Naive thymus-derived CD4-positive, alpha-beta T cell (primary cell): Measurements from ENCODE around the gene HS6ST3. TPM values are rescaled to one million over a fixed set of nuclear protein-coding genes. Genes with fewer than 3 reads are reported as not detected.

Source experiments
- ATAC-seq: fragments of 150-1000 bp; cut with Tn5 transposase; 2 replicates; pipeline ENCODE4 v1.10.0; 2021; ENCODE audit warnings: mild to moderate bottlenecking, moderate library complexity
- CTCF ChIA-PET: fragments of 350-600 bp; sonication (Branson Sonifier 250); formaldehyde crosslinking; loops from one replicate; lab custom pipeline; 2021; ENCODE audit warnings: antibody characterized with exemption; lab: Charles Lee
- POLR2A ChIA-PET: fragments of 350-600 bp; sonication (Branson Sonifier 250); formaldehyde crosslinking; loops from one replicate; lab custom pipeline; 2021; ENCODE audit warnings: antibody characterized with exemption, inconsistent platforms; lab: Charles Lee
- DNase-seq, 9 donors: peaks; one replicate each; pipeline versions ENCODE4 v3.0.0 to v3.0.0-alpha.2; 2020 to 2022; ENCODE audit warnings: mixed read lengths in 1 of 9
- H3K27ac ChIP-seq: one replicate; pipeline ENCODE4 v1.7.0; 2013; ENCODE audit warnings: mild to moderate bottlenecking, low read depth, low read length, moderate library complexity
- H3K27me3 ChIP-seq, 2 donors: one replicate each; pipeline ENCODE4 v1.7.0; 2013; ENCODE audit warnings: low read length in 2 of 2, mild to moderate bottlenecking in 2 of 2, moderate library complexity in 2 of 2; ENCODE audit not compliant: control insufficient read depth in 2 of 2, insufficient read depth in 2 of 2
- H3K36me3 ChIP-seq, 3 experiments: 1 replicate in 2 of 3; 2 replicates in 1 of 3; pipeline ENCODE4 v1.7.0; 2013; ENCODE audit warnings: low read length in 3 of 3, mild to moderate bottlenecking in 3 of 3, moderate library complexity in 1 of 3; ENCODE audit not compliant: insufficient read depth in 3 of 3, control insufficient read depth in 2 of 3
- H3K4me1 ChIP-seq, 2 donors: one replicate each; pipeline ENCODE4 v1.7.0; 2013; ENCODE audit warnings: low read length in 2 of 2, mild to moderate bottlenecking in 2 of 2, moderate library complexity in 1 of 2; ENCODE audit not compliant: control insufficient read depth in 2 of 2, insufficient read depth in 2 of 2
- H3K4me3 ChIP-seq: 2 replicates; pipeline ENCODE4 v1.7.0; 2013; ENCODE audit warnings: mild to moderate bottlenecking, low read length
- H3K9me3 ChIP-seq, 3 experiments: 1 replicate in 2 of 3; 2 replicates in 1 of 3; pipeline ENCODE4 v1.7.0; 2013; ENCODE audit warnings: low read length in 3 of 3; ENCODE audit not compliant: control insufficient read depth in 2 of 3
- H3K27ac Mint-ChIP-seq, 9 donors: one replicate each; pipeline ENCODE4 v1.8.0; 2020 to 2022; ENCODE audit warnings: mixed read lengths in 9 of 9, mild to moderate bottlenecking in 8 of 9, moderate library complexity in 5 of 9, inconsistent platforms in 2 of 9
- H3K27me3 Mint-ChIP-seq, 5 donors: one replicate each; pipeline ENCODE4 v1.8.0; 2021 to 2022; ENCODE audit warnings: mixed read lengths in 5 of 5, mild to moderate bottlenecking in 1 of 5
- H3K36me3 Mint-ChIP-seq, 5 donors: one replicate each; pipeline ENCODE4 v1.8.0; 2020 to 2022; ENCODE audit warnings: mixed read lengths in 5 of 5, mild to moderate bottlenecking in 3 of 5, inconsistent platforms in 1 of 5
- H3K4me1 Mint-ChIP-seq, 7 donors: one replicate each; pipeline ENCODE4 v1.8.0; 2020 to 2022; ENCODE audit warnings: mixed read lengths in 7 of 7, mild to moderate bottlenecking in 3 of 7, inconsistent platforms in 1 of 7
- H3K4me3 Mint-ChIP-seq, 10 donors: one replicate each; pipeline ENCODE4 v1.8.0; 2020 to 2022; ENCODE audit warnings: mild to moderate bottlenecking in 10 of 10, mixed read lengths in 10 of 10, moderate library complexity in 6 of 10, inconsistent platforms in 2 of 10
- H3K9me3 Mint-ChIP-seq, 11 donors: one replicate each; pipeline ENCODE4 v1.8.0; 2020 to 2022; ENCODE audit warnings: mixed read lengths in 11 of 11, mild to moderate bottlenecking in 4 of 11, inconsistent platforms in 1 of 11, moderate library complexity in 1 of 11
- intact Hi-C, 2 donors: fragments of 100-400 bp; cut with micrococcal nuclease; formaldehyde crosslinking; loops; one replicate each; pipeline ENCODE4 v1.15.1; 2023
- polyA plus RNA-seq, 2 donors: library from polyadenylated mRNA; unstranded; fragments of 300-500 nt; fragmentation: Illumina TruSeq; gene quantifications; one replicate each; pipeline ENCODE4 v1.2.3, GENCODE V29; 2021
- total RNA-seq, 6 experiments: library from RNA in 5 of 6; stranded (reverse) in 5 of 6; gene quantifications; 1 replicate in 5 of 6; 2 replicates in 1 of 6; pipeline ENCODE4 v1.2.3 and lab custom pipeline; 2021 to 2026

The HS6ST3 gene
- total and polyA plus RNA-seq, 7 experiments from 2014 or later: not detected

DNA sequence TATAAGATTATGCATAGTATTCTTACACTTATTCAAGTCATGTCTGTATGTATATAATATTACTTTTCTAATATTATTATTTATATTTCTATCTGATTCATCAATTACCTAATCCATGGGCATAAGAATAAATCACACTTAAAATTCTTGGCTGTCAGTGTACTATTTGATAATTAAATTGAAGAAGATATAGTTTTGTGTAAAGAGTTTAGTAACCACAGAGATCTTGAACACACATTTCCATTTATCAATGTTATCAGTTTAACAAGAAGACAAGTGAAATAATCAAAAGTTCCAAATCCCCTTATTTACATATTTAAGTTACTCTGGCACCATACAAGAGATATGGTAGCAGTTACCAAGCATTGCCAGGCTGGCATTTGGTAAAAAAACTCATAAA is 659.9 kb downstream of the HS6ST3 start:
- Mint-ChIP-seq H3K27me3 (no peaks in the 10 kb centered on the region), H3K36me3 (no peaks in the 10 kb centered on the region), H3K27ac (no peak overlapping the region), H3K4me1 (no peaks in the 10 kb centered on the region), H3K9me3 (peaks cover 0 to 12% (median 2%) of the 10 kb centered on the region in 11 donors), H3K4me3 (no peak overlapping the region)
- ChIA-PET POLR2A (no interaction called here), CTCF (no interaction called here)
- H3K4me1 ChIP-seq: no peaks in the 10 kb centered on the region
- no peak overlapping the region for H3K4me3 ChIP-seq
- intact Hi-C loops: no loop called here
- no peaks in the 10 kb centered on the region for H3K27me3 ChIP-seq
- no peaks in the 10 kb centered on the region for H3K9me3 ChIP-seq
- no peaks in the 10 kb centered on the region for H3K36me3 ChIP-seq
- no peak for ATAC-seq
- no peak for DNase-seq
- no peak overlapping the region for H3K27ac ChIP-seq

DNA sequence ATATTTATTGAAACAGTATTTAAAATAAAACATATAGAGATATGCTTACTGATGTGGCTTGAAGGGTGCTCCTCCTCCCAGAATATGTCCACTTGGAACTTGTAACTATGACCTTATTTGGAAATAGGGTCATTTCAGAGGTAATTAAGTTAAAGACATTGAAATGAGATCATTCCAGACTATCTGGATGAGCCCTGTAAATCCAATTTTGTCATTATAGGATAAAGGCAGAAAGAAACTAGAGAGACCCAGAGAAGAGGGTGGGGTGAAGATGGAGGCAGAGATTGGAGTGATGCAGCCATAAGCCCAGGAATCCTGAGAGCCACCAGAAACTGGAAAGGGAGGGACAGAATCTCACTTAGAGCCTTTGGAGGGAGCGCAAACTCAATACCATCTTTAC is 661.2 kb downstream of the HS6ST3 start:
- H3K4me1 ChIP-seq: no peaks in the 10 kb centered on the region
- no peak overlapping the region for H3K4me3 ChIP-seq
- H3K27me3 ChIP-seq: no peaks in the 10 kb centered on the region
- no peaks in the 10 kb centered on the region for H3K36me3 Mint-ChIP-seq
- ATAC-seq (no peak), DNase-seq (no peak)
- H3K9me3 ChIP-seq: no peaks in the 10 kb centered on the region
- H3K4me3 Mint-ChIP-seq: no peak overlapping the region
- no peak overlapping the region for H3K27ac Mint-ChIP-seq
- H3K9me3 Mint-ChIP-seq: peaks cover 0 to 20% (median 2%) of the 10 kb centered on the region in 11 donors
- H3K36me3 ChIP-seq: no peaks in the 10 kb centered on the region
- POLR2A ChIA-PET: no interaction called here
- intact Hi-C loops: no loop called here
- H3K27me3 Mint-ChIP-seq: no peaks in the 10 kb centered on the region
- CTCF ChIA-PET: no interaction called here
- H3K27ac ChIP-seq: no peak overlapping the region
- H3K4me1 Mint-ChIP-seq: no peaks in the 10 kb centered on the region

DNA sequence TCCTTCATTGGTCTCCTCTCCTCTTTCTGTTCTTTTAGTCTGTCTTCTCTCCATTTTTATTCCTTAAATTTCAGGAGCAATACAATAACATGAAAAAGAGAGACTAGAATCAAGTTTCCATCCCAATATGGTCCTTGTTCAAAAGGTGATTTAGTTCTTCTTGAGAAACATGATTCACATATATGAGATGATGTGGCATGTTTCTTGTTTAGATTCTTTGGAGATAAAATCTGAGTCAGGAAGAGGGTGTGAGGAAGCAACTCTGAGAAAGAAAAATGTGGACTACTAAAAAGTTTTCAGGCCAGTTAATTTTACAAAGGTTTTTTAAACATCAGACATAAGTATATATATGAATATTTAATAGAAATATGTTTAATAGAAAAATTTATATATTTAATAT is 673.0 kb downstream of the HS6ST3 start:
- ATAC-seq: no peak
- Histone ChIP-seq H3K36me3 (no peaks in the 10 kb centered on the region), H3K4me3 (no peak overlapping the region), H3K27me3 (no peaks in the 10 kb centered on the region), H3K4me1 (no peaks in the 10 kb centered on the region), H3K9me3 (no peaks in the 10 kb centered on the region), H3K27ac (no peak overlapping the region)
- H3K4me1 Mint-ChIP-seq: no peaks in the 10 kb centered on the region
- CTCF ChIA-PET: no interaction called here
- POLR2A ChIA-PET: no interaction called here
- H3K36me3 Mint-ChIP-seq: no peaks in the 10 kb centered on the region
- no peak overlapping the region for H3K27ac Mint-ChIP-seq
- H3K9me3 Mint-ChIP-seq: peaks cover 0 to 5% (median 2%) of the 10 kb centered on the region in 11 donors
- DNase-seq: no peak
- intact Hi-C loops: no loop called here
- H3K27me3 Mint-ChIP-seq: no peaks in the 10 kb centered on the region
- no peak overlapping the region for H3K4me3 Mint-ChIP-seq

DNA sequence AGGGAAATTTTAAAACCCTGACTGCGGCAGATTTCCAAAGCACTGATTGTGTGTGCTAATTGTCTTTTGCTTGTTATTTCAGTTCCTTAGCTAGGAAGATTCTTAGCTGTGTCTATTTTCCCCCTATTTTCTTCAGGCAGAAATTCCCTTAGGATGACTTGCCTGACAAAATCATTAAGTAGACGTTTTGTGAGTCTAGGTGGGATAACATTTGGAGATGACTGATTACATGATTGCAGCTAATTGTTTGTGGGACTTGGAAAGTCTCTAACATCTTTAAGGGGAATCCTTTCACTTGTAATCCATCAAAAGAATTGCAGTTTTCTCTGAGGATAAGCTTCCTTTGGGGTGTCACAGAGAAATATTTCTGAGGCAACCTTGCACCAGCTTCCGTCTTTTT is 676.4 kb downstream of the HS6ST3 start:
- intact Hi-C loops: no loop called here
- no peaks in the 10 kb centered on the region for H3K27me3 Mint-ChIP-seq
- POLR2A ChIA-PET: no interaction called here
- peaks cover 0 to 9% (median 4%) of the 10 kb centered on the region in 11 donors for H3K9me3 Mint-ChIP-seq
- no peaks in the 10 kb centered on the region for H3K36me3 Mint-ChIP-seq
- no peaks in the 10 kb centered on the region for H3K9me3 ChIP-seq
- no peak for DNase-seq
- no peaks in the 10 kb centered on the region for H3K4me1 ChIP-seq
- H3K27ac Mint-ChIP-seq: no peak overlapping the region
- no peak overlapping the region for H3K4me3 ChIP-seq
- ATAC-seq: no peak
- no peak overlapping the region for H3K27ac ChIP-seq
- CTCF ChIA-PET: no interaction called here
- no peaks in the 10 kb centered on the region for H3K36me3 ChIP-seq
- no peak overlapping the region for H3K4me3 Mint-ChIP-seq
- no peaks in the 10 kb centered on the region for H3K4me1 Mint-ChIP-seq
- no peaks in the 10 kb centered on the region for H3K27me3 ChIP-seq

DNA sequence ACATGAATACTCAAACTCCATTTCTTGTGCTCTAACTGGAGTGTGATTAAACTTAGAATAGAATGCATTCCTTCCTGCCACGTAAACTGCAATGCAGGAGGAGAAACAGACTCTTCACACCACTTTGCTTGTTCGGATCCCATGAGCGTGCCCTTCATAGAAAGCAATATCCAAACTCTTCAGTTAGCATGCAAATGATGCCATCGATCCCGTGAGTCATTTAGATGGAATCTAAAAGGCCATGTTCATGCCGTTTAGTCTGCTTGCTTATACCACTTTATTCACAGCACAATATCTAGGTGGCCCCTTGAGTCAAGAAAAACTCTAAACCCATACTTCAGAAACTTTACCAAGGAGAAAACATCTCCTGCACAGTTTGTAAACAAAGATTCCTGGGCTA is 678.6 kb downstream of the HS6ST3 start:
- Histone ChIP-seq H3K4me1 (no peaks in the 10 kb centered on the region), H3K27me3 (no peaks in the 10 kb centered on the region), H3K36me3 (no peaks in the 10 kb centered on the region), H3K4me3 (no peak overlapping the region), H3K9me3 (no peaks in the 10 kb centered on the region), H3K27ac (no peak overlapping the region)
- ATAC-seq: no peak
- ChIA-PET POLR2A (no interaction called here), CTCF (no interaction called here)
- H3K4me3 Mint-ChIP-seq: no peak overlapping the region
- intact Hi-C loops: no loop called here
- H3K27ac Mint-ChIP-seq: no peak overlapping the region
- H3K36me3 Mint-ChIP-seq: no peaks in the 10 kb centered on the region
- H3K27me3 Mint-ChIP-seq: no peaks in the 10 kb centered on the region
- no peak for DNase-seq
- peaks cover 0 to 7% (median 4%) of the 10 kb centered on the region in 11 donors for H3K9me3 Mint-ChIP-seq
- no peaks in the 10 kb centered on the region for H3K4me1 Mint-ChIP-seq

- no peaks in the 10 kb centered on the region for H3K27me3 Mint-ChIP-seq
- DNase-seq (no peak), ATAC-seq (no peak)
- H3K27ac ChIP-seq: no peak overlapping the region
- no peaks in the 10 kb centered on the region for H3K36me3 ChIP-seq
- no peak overlapping the region for H3K27ac Mint-ChIP-seq
- H3K9me3 ChIP-seq: no peaks in the 10 kb centered on the region
- no peaks in the 10 kb centered on the region for H3K36me3 Mint-ChIP-seq
- intact Hi-C loops: no loop called here
- no peak overlapping the region for H3K4me3 Mint-ChIP-seq
- H3K9me3 Mint-ChIP-seq: peaks cover 0 to 14% (median 7%) of the 10 kb centered on the region in 11 donors
- H3K4me1 Mint-ChIP-seq: no peaks in the 10 kb centered on the region
- H3K4me1 ChIP-seq: no peaks in the 10 kb centered on the region
- H3K27me3 ChIP-seq: no peaks in the 10 kb centered on the region
- CTCF ChIA-PET: no interaction called here
- no peak overlapping the region for H3K4me3 ChIP-seq
- POLR2A ChIA-PET: no interaction called here
Measured at GRCh38 chr13:96769874-96770273, 680.0 kb downstream of the HS6ST3 start.

DNA sequence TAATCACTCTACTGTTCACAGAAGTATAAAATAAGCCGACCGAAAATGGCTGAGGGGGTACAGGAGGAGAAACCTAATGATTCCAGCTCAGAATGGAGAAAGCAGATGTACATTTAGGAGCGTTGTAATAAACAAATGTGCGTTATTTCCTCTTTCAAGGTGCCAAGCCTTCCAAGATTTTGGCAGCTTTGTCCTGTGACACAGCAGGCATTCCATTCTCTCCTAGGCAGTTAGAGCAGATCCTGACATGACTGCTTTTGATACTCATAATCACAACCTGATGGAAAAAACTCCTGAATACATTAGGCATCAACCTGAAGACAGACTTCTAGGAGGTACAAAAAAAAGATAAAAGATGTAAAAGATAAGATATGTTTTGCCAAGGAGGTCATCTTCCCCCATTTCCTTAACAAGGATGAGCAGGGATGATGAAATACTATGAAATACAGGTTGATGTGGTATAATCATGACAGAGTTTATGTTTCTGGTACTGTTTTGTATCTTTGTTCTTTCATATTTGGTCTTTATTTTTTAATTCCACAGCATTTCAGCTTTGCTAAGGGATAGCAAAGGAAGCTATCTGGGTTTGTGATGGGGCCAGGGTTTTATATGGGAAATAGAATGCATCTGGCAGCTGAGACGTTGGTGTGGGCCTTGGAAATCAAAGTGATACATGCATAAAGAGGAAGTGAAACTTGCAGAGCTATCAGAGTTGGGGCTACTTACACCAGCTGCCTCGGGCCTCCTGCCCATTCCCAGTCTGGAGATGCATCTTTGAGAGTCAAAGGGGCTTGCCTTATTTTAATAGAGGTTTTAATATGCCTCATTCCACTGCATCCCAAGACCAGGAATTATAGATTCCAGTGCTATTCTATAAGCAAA is 681.8 kb downstream of the HS6ST3 start:
- Mint-ChIP-seq H3K27me3 (no peaks in the 10 kb centered on the region), H3K4me3 (no peak overlapping the region), H3K36me3 (no peaks in the 10 kb centered on the region), H3K4me1 (no peaks in the 10 kb centered on the region), H3K9me3 (peaks cover 3 to 24% (median 7%) of the 10 kb centered on the region in 11 donors), H3K27ac (no peak overlapping the region)
- POLR2A ChIA-PET: no interaction called here
- Histone ChIP-seq H3K36me3 (no peaks in the 10 kb centered on the region), H3K27me3 (no peaks in the 10 kb centered on the region), H3K9me3 (no peaks in the 10 kb centered on the region), H3K4me3 (no peak overlapping the region), H3K4me1 (no peaks in the 10 kb centered on the region), H3K27ac (no peak overlapping the region)
- no peak for DNase-seq
- no peak for ATAC-seq
- CTCF ChIA-PET: no interaction called here
- intact Hi-C loops: no loop called here
